ENCODE measurements around the gene CAMK2B.

CAMK2B gene

DNA sequence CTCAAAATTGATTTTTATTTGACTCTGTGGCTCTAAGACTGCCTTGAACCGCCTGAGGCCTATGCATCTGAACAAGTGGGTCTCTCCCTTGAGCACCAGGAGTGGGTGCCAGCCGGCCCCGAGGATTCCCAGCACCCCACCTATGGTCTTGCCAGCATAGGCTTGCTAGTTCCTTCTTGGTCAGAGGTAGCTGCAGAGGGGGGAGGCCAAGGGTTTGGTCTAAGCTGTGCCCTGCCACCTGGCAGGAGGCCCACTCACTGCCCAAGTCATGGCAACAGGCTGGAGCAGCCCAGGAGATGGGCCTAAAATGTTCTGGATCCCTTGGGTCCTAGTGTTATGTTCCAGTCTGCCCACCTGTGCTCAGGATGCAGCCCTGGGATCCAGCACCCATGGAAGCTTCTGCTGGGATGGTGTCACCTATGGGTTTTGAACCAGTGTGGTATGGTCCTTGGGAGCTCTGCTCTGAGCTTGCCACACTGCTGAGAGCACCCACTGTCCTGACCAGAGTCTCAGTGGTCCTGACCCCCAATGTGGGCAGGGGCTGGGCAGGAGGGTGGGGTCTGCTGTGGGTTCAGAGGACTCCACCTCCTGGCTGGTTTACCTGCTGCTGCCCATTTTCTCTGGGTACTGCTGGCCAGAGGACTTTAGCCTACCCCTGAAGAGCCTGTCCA is 112.1 kb downstream of the CAMK2B start:
- TF ChIP-seq, protein P1, sequence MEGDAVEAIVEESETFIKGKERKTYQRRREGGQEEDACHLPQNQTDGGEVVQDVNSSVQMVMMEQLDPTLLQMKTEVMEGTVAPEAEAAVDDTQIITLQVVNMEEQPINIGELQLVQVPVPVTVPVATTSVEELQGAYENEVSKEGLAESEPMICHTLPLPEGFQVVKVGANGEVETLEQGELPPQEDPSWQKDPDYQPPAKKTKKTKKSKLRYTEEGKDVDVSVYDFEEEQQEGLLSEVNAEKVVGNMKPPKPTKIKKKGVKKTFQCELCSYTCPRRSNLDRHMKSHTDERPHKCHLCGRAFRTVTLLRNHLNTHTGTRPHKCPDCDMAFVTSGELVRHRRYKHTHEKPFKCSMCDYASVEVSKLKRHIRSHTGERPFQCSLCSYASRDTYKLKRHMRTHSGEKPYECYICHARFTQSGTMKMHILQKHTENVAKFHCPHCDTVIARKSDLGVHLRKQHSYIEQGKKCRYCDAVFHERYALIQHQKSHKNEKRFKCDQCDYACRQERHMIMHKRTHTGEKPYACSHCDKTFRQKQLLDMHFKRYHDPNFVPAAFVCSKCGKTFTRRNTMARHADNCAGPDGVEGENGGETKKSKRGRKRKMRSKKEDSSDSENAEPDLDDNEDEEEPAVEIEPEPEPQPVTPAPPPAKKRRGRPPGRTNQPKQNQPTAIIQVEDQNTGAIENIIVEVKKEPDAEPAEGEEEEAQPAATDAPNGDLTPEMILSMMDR (conservative IDR thresholded peaks at IDR 0.05; ENCODE audit: control insufficient read depth, insufficient read depth, low read depth, low read length) = no peak
- no peak overlapping the region for H3K4me3 ChIP-seq (ENCODE audit: control insufficient read depth, low read depth, low read length)
- no peak for DNase-seq (ENCODE audit: low read depth)

DNA sequence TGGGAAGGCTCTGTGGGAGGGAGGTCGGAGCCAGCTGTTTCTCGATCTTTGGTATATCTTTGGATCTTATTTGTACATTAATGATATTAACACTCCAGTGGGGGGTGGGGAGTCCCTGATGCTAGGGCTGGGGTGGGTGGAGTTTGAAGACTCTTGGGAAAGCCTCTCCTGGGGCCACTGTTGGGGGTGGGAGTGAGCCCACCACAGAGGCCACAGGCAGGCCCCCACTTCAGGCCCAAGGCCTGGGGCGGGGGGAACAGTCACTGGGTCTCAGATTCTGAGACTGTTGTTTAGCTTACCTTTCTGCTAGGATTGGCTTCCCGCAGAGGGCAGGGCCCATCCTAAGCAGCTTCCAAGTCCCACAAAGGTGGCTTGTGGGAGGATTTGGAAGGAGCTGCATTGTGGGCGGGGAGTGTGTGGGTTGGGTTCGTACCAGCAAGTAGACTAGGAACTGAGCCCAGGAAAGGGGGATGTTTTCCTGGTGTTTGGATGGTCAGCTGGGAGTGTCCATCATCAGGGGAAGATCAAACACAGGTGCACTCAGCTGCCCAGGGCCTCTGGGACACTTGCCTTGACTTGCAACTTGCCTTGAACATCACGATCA is 112.7 kb downstream of the CAMK2B start:
- DNase-seq (ENCODE audit: low read depth) = no peak
- no peak overlapping the region for H3K4me3 ChIP-seq (ENCODE audit: control insufficient read depth, low read depth, low read length)
- TF ChIP-seq, protein P1 (conservative IDR thresholded peaks at IDR 0.05; ENCODE audit: control insufficient read depth, insufficient read depth, low read depth, low read length) = no peak

DNA sequence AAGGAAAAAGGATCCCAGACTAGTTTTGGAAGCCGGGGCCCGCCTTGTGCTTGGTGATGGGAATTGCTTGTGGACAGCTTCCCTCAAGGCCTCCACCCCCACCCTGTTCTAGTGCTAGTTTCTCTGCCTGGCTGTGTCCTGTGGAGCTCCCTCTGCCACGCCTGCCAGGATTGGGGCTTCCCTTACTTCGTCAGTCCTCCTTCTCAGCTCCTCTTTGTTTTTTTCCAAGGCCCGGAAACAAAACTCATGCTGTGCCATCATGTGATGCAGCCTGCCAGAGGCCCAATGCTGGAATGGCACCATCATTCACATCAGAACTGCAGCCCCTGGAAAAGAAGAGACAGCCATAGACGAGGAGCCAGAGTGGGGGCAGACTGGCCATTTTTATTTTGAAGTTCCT is 113.4 kb downstream of the CAMK2B start:
- H3K4me3 ChIP-seq (ENCODE audit: control insufficient read depth, low read depth, low read length) = no peak overlapping the region
- TF ChIP-seq, protein P1 (conservative IDR thresholded peaks at IDR 0.05; ENCODE audit: control insufficient read depth, insufficient read depth, low read depth, low read length) = no peak
- no peak for DNase-seq (ENCODE audit: low read depth)

DNA sequence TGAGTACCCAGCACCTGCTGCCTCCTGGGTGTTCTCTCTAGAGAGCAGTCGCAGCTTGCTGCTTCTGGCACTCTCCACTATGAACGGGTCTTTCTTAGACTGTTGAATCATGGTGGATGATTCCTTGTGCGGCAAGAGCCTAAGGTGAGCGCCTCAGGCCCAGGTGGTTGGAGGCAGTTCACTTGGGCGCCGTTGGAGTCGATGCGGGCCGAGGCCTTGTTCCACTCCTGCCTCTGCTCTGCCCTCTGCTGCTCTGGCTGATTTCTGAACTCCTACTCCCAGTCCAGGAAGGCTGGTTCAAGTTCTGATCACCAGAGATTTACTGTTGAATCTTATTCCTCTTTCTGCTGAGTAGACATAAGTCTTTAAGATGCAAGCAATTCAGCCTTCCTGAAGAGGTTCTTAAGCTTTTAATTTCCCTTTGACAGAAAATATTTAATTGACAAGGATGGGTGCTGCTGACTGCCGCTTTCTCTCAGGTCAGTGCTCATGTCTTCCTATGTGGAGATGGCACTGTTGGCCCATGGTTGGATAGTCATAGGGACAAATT is 114.2 kb downstream of the CAMK2B start:
- no peak for DNase-seq (ENCODE audit: low read depth)
- TF ChIP-seq, protein P1 (conservative IDR thresholded peaks at IDR 0.05; ENCODE audit: control insufficient read depth, insufficient read depth, low read depth, low read length) = no peak
- H3K4me3 ChIP-seq (ENCODE audit: control insufficient read depth, low read depth, low read length) = no peak overlapping the region

DNA sequence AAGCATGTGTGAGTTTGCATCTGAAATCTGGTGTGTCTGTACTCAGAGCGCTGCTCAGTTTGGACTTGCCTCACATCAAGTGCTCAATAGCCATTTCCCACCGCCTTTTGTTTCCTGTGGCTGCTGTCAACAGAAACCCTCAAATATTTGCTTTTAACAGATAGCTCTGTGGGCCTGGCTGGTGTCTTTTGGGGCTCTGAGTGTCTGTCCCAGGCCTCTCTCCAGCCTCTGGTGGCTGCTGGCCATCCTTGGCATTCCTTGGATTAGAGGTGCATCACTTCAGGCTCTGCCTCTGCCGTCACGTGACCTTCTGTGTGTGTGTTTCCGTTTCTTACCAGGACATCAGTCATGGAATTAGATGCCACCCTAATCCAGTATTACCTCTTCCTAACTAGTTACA is 115.3 kb downstream of the CAMK2B start:
- H3K4me3 ChIP-seq (ENCODE audit: control insufficient read depth, low read depth, low read length) = no peak overlapping the region
- TF ChIP-seq, protein P1 (conservative IDR thresholded peaks at IDR 0.05; ENCODE audit: control insufficient read depth, insufficient read depth, low read depth, low read length) = no peak
- no peak for DNase-seq (ENCODE audit: low read depth)

DNA sequence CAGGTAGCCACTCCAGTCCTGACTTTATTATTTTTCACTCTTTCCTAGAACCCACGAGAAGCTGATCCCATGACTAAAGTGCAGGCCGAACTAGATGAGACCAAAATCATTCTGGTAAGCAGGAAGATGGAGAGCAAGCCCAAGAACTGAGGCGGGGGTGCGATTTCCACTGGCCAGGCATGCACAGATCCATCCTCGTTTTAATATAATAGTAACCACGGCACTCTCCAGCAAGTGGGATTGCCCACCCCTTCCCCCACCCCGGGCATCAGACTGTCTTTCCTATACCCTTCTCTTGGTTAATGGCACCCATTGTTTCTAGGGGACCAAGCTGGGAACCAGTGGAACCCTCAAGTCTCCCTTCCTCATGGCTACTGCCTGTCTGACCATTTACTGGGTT is 117.3 kb downstream of the CAMK2B start:
- DNase-seq (ENCODE audit: low read depth) = no peak
- TF ChIP-seq, protein P1 (conservative IDR thresholded peaks at IDR 0.05; ENCODE audit: control insufficient read depth, insufficient read depth, low read depth, low read length) = no peak

More for the DNA sequence above, 117.3 kb downstream of the CAMK2B start:
- no peak overlapping the region for H3K4me3 ChIP-seq (ENCODE audit: control insufficient read depth, low read depth, low read length)

All from fibroblast of mammary gland (primary cell).